ENCODE data around the gene KLHL28.

- TF ChIP-seq CTCF (IDR thresholded peaks at IDR 0.05) (no peak), POLR2A (IDR thresholded peaks at IDR 0.05) (no peak)
These were observed 63.9 kb downstream of the KLHL28 start for GRCh38 chr14:44897845-44898151.

Data from heart left ventricle (tissue), 13 donors.